Measurements from ENCODE around the gene PROSER3. TPM values are rescaled to one million over a fixed set of nuclear protein-coding genes. Genes with fewer than 3 reads are reported as not detected.
A peak's percentile ranks its signal among the peaks of the same experiment; 100 is the strongest.

Gene PROSER3
- total and polyA plus RNA-seq, 2 of the 13 experiments (the other 11 are each of a cell fraction or from before 2014, with no cell fraction given), result 5.1 to 5.7 TPM

GRCh38 chr19:35748106-35749020 lies 9.6 kb upstream of the PROSER3 start, which contains the start of gene LIN37 (continued):
- TF ChIP-seq, protein P1, sequence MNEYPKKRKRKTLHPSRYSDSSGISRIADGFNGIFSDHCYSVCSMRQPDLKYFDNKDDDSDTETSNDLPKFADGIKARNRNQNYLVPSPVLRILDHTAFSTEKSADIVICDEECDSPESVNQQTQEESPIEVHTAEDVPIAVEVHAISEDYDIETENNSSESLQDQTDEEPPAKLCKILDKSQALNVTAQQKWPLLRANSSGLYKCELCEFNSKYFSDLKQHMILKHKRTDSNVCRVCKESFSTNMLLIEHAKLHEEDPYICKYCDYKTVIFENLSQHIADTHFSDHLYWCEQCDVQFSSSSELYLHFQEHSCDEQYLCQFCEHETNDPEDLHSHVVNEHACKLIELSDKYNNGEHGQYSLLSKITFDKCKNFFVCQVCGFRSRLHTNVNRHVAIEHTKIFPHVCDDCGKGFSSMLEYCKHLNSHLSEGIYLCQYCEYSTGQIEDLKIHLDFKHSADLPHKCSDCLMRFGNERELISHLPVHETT (CRISPR knock-in tag; conservative IDR thresholded peaks at IDR 0.05), result no peak; the same call in 1 of the 2 replicates
- TF ChIP-seq NRL (CRISPR knock-in tag; IDR thresholded peaks at IDR 0.05; ENCODE audit: borderline replicate concordance), result peak; percentile 62; the same call in 1 of the 2 replicates
- TF ChIP-seq NFE2 (CRISPR knock-in tag; IDR thresholded peaks at IDR 0.05), result no peak
- TF ChIP-seq ZNF841 (CRISPR knock-in tag; IDR thresholded peaks at IDR 0.05; ENCODE audit: borderline replicate concordance), result no peak
- TF ChIP-seq ZNF407 (CRISPR knock-in tag; IDR thresholded peaks at IDR 0.05; ENCODE audit: not compliant biosample characterization), result no peak
- TF ChIP-seq TMF1 (CRISPR knock-in tag; IDR thresholded peaks at IDR 0.05; ENCODE audit: low read depth), result no peak
- peak; percentile 92 for TF ChIP-seq KAT8 (CRISPR knock-in tag; IDR thresholded peaks at IDR 0.05)
- TF ChIP-seq TCF7 (IDR thresholded peaks at IDR 0.05; ENCODE audit: low read depth), result no peak
- TF ChIP-seq NR2F2 (IDR thresholded peaks at IDR 0.05; ENCODE audit: borderline replicate concordance, low read depth), result peak; percentile 74; the same call in 1 of the 2 replicates
- TF ChIP-seq ADNP (CRISPR knock-in tag; IDR thresholded peaks at IDR 0.05), result no peak
- no peak for TF ChIP-seq ZNF800 (CRISPR knock-in tag; IDR thresholded peaks at IDR 0.05)
- TF ChIP-seq RARG (CRISPR knock-in tag; IDR thresholded peaks at IDR 0.05; ENCODE audit: low read depth), result no peak

Data from HepG2 (cell line).